ENCODE results near the gene FAM199X.
"Not testable (repeated sequence)": the region's sequence is repeated elsewhere in the genome, so short reads cannot be mapped to it uniquely, and the experiment has no call there.

FAM199X gene

GRCh38 chrX:104211187-104211586 is 44.9 kb downstream of the FAM199X start:
- TF ChIP-seq, protein P1, sequence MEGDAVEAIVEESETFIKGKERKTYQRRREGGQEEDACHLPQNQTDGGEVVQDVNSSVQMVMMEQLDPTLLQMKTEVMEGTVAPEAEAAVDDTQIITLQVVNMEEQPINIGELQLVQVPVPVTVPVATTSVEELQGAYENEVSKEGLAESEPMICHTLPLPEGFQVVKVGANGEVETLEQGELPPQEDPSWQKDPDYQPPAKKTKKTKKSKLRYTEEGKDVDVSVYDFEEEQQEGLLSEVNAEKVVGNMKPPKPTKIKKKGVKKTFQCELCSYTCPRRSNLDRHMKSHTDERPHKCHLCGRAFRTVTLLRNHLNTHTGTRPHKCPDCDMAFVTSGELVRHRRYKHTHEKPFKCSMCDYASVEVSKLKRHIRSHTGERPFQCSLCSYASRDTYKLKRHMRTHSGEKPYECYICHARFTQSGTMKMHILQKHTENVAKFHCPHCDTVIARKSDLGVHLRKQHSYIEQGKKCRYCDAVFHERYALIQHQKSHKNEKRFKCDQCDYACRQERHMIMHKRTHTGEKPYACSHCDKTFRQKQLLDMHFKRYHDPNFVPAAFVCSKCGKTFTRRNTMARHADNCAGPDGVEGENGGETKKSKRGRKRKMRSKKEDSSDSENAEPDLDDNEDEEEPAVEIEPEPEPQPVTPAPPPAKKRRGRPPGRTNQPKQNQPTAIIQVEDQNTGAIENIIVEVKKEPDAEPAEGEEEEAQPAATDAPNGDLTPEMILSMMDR (conservative IDR thresholded peaks at IDR 0.05; ENCODE audit: low read length), result no peak
- H3K4me3 ChIP-seq (ENCODE audit: low read length), result no peak overlapping the region
- DNase-seq (ENCODE audit: low read depth), result no peak

DNA sequence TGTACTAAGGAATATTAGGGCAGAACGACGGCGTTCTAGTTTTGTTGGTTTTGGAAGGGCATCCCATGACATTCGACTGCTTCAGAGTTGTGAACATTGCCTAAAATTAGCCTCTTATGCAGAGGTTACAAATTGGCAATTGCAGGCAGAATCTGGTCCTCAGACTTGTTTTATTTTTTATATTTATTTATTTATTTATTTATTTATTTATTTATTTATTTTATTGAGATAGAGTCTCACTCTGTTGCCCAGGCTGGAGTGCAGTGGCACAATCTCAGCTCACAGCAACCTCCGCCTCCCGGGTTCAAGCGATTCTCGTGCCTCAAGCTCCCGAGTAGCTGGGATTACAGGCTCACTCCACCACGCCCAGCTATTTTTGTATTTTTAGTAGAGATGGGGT is 63.8 kb downstream of the FAM199X start:
- not testable (repeated sequence) for H3K4me3 ChIP-seq (ENCODE audit: low read length); DNase-seq (ENCODE audit: low read depth)

Measured in AG10803 (cell line).